Peyer's patch (tissue), 4 donors: ENCODE data around the gene PTPN14. TPM values are rescaled to one million over a fixed set of nuclear protein-coding genes. Genes with fewer than 3 reads are reported as not detected.
"Not testable (repeated sequence)": the region's sequence is repeated elsewhere in the genome, so short reads cannot be mapped to it uniquely, and the experiment has no call there.

Experiments
- DNase-seq, 3 donors: peaks; one replicate each; pipeline ENCODE4 v3.0.0-alpha.2; 2017 to 2019
- H3K27ac ChIP-seq, 4 donors: fragments of 200-600 bp; sonication (generic); one replicate each; pipeline ENCODE4 v1.5.1; 2016 to 2019
- H3K27me3 ChIP-seq, 2 donors: fragments of 200-600 bp; sonication (generic); one replicate each; pipeline ENCODE4 v1.5.1; 2019
- H3K36me3 ChIP-seq, 3 donors: fragments of 200-600 bp; sonication (generic); one replicate each; pipeline ENCODE4 v1.5.1; 2016 to 2019
- H3K4me1 ChIP-seq, 4 donors: fragments of 200-600 bp; sonication (generic); one replicate each; pipeline ENCODE4 v1.5.1; 2016 to 2019
- H3K4me3 ChIP-seq, 4 donors: fragments of 200-600 bp; sonication (generic); 1 replicate in 3 of 4; 2 replicates in 1 of 4; pipeline ENCODE4 v1.5.1; 2016 to 2019; ENCODE audit warnings: mild to moderate bottlenecking in 1 of 4
- H3K9me3 ChIP-seq, 4 donors: fragments of 200-600 bp; sonication (generic); one replicate each; pipeline ENCODE4 v1.5.1; 2016 to 2019; ENCODE audit warnings: mild to moderate bottlenecking in 1 of 4
- CTCF ChIP-seq, 6 experiments: fragments of 450-650 bp in 4 of 6; fragments of 200-600 bp in 2 of 6; sonication (generic) in 1 of 6; IDR thresholded peaks; one replicate each; pipeline ENCODE4 v1.5.1; 2017 to 2019; ENCODE audit warnings: antibody characterized with exemption in 6 of 6, mild to moderate bottlenecking in 3 of 6, moderate library complexity in 1 of 6
- POLR2A ChIP-seq, 2 donors: fragments of 450-650 bp; IDR thresholded peaks; one replicate each; pipeline ENCODE4 v1.5.1; 2017; ENCODE audit warnings: antibody characterized with exemption in 2 of 2, mild to moderate bottlenecking in 2 of 2, moderate library complexity in 2 of 2
- total RNA-seq, 4 donors: library from RNA; depleted of rRNA; stranded (reverse); fragments of >200 nt; gene quantifications; one replicate each; pipeline ENCODE4 v1.1.0, GENCODE V29; 2016

PTPN14 gene
- total RNA-seq, 4 donors from 2014 or later = 1.9 to 6.6 (median 4.2) TPM

- H3K27me3 ChIP-seq = no peaks in the 10 kb centered on the region
- H3K4me3 ChIP-seq = no peak overlapping the region
- no peaks in the 10 kb centered on the region for H3K4me1 ChIP-seq
- H3K36me3 ChIP-seq = no peaks in the 10 kb centered on the region
- H3K9me3 ChIP-seq = no peaks in the 10 kb centered on the region
- TF ChIP-seq CTCF (IDR thresholded peaks at IDR 0.05) = no peak
- TF ChIP-seq POLR2A (IDR thresholded peaks at IDR 0.05) = no peak
- H3K27ac ChIP-seq = no peak overlapping the region
- DNase-seq = no peak
These were observed 152.9 kb downstream of the PTPN14 start for GRCh38 chr1:214398490-214398889.

DNA sequence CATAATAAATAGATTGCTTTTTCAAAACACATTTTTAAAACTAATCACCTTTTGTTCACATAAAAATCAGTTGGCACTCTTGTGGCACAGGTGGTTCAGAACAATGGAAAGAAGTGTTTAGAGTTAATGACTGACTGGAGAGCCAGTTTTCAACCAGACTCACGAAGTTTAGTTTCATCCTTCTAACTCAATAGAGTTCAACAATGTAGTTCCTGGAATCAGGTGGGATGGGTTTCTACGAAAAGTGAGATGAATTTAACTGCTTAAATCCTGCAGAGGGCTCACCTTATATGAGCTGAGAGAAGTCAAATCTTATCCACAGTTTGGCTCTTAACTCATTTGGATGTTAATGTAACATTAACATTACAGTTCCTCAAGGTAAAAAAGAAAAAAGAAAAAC is 153.9 kb downstream of the PTPN14 start:
- H3K4me1 ChIP-seq = no peaks in the 10 kb centered on the region
- H3K9me3 ChIP-seq = no peaks in the 10 kb centered on the region
- TF ChIP-seq CTCF (IDR thresholded peaks at IDR 0.05) (no peak), POLR2A (IDR thresholded peaks at IDR 0.05) (no peak)
- H3K27me3 ChIP-seq = no peaks in the 10 kb centered on the region
- no peak overlapping the region for H3K27ac ChIP-seq
- no peak overlapping the region for H3K4me3 ChIP-seq
- no peak for DNase-seq
- H3K36me3 ChIP-seq = no peaks in the 10 kb centered on the region

GRCh38 chr1:214396330-214396729 is 155.1 kb downstream of the PTPN14 start:
- no peak overlapping the region for H3K27ac ChIP-seq
- H3K27me3 ChIP-seq = no peaks in the 10 kb centered on the region
- H3K4me3 ChIP-seq = no peak overlapping the region
- H3K4me1 ChIP-seq = no peaks in the 10 kb centered on the region
- H3K36me3 ChIP-seq = no peaks in the 10 kb centered on the region
- DNase-seq = no peak
- no peaks in the 10 kb centered on the region for H3K9me3 ChIP-seq
- TF ChIP-seq CTCF (IDR thresholded peaks at IDR 0.05) = no peak
- no peak for TF ChIP-seq POLR2A (IDR thresholded peaks at IDR 0.05)

- H3K36me3 ChIP-seq, H3K4me3 ChIP-seq, H3K9me3 ChIP-seq, H3K27me3 ChIP-seq, DNase-seq, H3K27ac ChIP-seq, H3K4me1 ChIP-seq: not testable (repeated sequence)
These were observed 156.8 kb downstream of the PTPN14 start for GRCh38 chr1:214394569-214394968.

DNA sequence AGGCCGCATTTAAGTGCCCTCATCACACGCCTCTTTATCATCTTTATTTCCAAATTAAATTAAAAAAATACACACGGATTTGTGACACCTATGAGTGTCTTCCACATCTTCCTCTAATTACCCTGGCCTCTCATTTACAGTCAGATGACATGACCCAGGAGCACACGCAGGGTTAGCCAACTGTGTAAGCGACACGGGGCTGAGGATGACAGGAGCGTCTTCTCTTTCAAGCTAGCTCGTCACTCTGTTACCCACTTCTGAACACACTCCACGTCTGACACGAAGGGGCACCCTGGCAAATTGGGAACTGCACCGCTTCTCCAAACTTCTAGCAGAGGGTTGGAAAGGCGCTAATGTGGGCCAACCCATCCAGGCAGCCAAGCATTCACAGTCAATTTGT is 158.3 kb downstream of the PTPN14 start:
- Histone ChIP-seq H3K27me3 (no peaks in the 10 kb centered on the region), H3K36me3 (no peaks in the 10 kb centered on the region), H3K4me3 (no peak overlapping the region), H3K27ac (no peak overlapping the region), H3K4me1 (no peaks in the 10 kb centered on the region), H3K9me3 (no peaks in the 10 kb centered on the region)
- no peak for DNase-seq
- TF ChIP-seq POLR2A (IDR thresholded peaks at IDR 0.05) (no peak), CTCF (IDR thresholded peaks at IDR 0.05) (no peak)

DNA sequence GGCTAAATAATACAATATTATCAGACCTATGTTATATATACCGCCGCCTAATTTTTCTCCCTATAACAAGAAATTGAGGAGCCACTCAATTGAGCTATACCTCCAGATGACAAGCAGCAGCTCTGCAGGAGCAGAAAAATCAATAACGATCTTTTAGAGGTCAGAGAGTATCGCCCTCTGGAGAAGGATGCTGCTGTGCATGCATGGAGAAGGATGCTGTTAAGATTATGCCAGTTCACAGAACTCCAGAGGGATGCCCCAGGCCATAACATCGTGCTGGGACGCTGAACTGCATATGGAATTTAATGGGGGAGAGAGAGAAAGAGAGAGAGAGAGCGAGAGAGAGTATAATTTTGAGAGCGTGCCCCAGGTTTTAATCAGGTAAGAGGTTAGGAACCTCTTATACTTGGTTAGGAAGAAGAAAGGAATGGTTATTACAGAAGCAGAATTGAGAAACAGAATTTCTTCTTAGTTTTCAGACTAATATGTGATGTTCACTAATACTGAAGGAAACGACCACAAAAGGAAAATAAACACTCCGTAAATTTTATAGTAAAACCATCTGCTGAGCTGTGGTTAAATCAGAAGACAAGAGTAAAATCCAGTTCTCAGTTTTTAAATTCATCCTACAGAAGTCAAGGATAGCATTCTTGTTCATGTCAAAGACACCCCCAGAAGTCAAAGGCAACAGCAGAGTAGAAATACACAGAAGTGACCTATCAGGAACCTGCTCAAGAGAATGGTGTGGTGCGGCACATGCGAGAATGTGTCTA is 159.3 kb downstream of the PTPN14 start:
- no peak for DNase-seq
- no peak overlapping the region for H3K27ac ChIP-seq
- H3K36me3 ChIP-seq = no peaks in the 10 kb centered on the region
- no peak for TF ChIP-seq POLR2A (IDR thresholded peaks at IDR 0.05)
- TF ChIP-seq CTCF (IDR thresholded peaks at IDR 0.05) = no peak
- no peak overlapping the region for H3K4me3 ChIP-seq
- H3K27me3 ChIP-seq = no peaks in the 10 kb centered on the region
- H3K9me3 ChIP-seq = no peaks in the 10 kb centered on the region
- H3K4me1 ChIP-seq = no peaks in the 10 kb centered on the region
